Medulla oblongata (tissue), 1 donor: ENCODE results near the gene AP2B1.
"Not testable (repeated sequence)": the region's sequence is repeated elsewhere in the genome, so short reads cannot be mapped to it uniquely, and the experiment has no call there.

ENCODE experiments used
- DNase-seq: peaks from one replicate; pipeline ENCODE4 v3.0.0-alpha.2; 2015; ENCODE audit errors: extremely low spot score

The AP2B1 gene

GRCh38 chr17:35748341-35748841 lies 161.3 kb downstream of the AP2B1 start:
- DNase-seq, result peak; percentile 16

GRCh38 chr17:35748979-35749378 lies 161.9 kb downstream of the AP2B1 start:
- no peak for DNase-seq

- DNase-seq, result no peak
Observed at GRCh38 chr17:35749560-35750412, 162.7 kb downstream of the AP2B1 start.

- DNase-seq, result no peak
Observed at GRCh38 chr17:35750526-35751395, 163.6 kb downstream of the AP2B1 start.

- not testable (repeated sequence) for DNase-seq
Observed at GRCh38 chr17:35751541-35751940, 164.4 kb downstream of the AP2B1 start.

- no peak for DNase-seq
Observed at GRCh38 chr17:35752471-35752870, 165.3 kb downstream of the AP2B1 start.

GRCh38 chr17:35752945-35753764 lies 166.0 kb downstream of the AP2B1 start, which contains the start of gene GAS2L2:
Gene GAS2L2, minus strand, starts transcription at chr17:35753239. Its CDS starts 389 bp downstream, at chr17:35752850.
- peak; percentile 42 for DNase-seq

GRCh38 chr17:35757243-35757642 lies 170.1 kb downstream of the AP2B1 start:
- DNase-seq, result no peak

- DNase-seq, result no peak
Observed at GRCh38 chr17:35760587-35760986, 173.5 kb downstream of the AP2B1 start, which contains the start of gene C17orf50. Gene C17orf50, plus strand, starts transcription at chr17:35760887. Its CDS starts 55 bp downstream, at chr17:35760942.

- no peak for DNase-seq
Observed at GRCh38 chr17:35761601-35762000, 174.5 kb downstream of the AP2B1 start.

GRCh38 chr17:35763767-35764122 lies 176.6 kb downstream of the AP2B1 start:
- DNase-seq, result no peak

- DNase-seq, result peak; percentile 89
Observed at GRCh38 chr17:35764123-35764991, 177.2 kb downstream of the AP2B1 start.

- DNase-seq, result no peak
Observed at GRCh38 chr17:35765086-35765710, 178.1 kb downstream of the AP2B1 start.

- no peak for DNase-seq
Observed at GRCh38 chr17:35765756-35766488, 178.8 kb downstream of the AP2B1 start.

GRCh38 chr17:35766489-35766877 lies 179.4 kb downstream of the AP2B1 start:
- DNase-seq, result no peak

GRCh38 chr17:35766903-35767510 lies 179.9 kb downstream of the AP2B1 start:
- DNase-seq, result peak; percentile 45

GRCh38 chr17:35768797-35769196 lies 181.7 kb downstream of the AP2B1 start:
- no peak for DNase-seq

- no peak for DNase-seq
Observed at GRCh38 chr17:35769895-35770486, 182.9 kb downstream of the AP2B1 start.
